Endothelial cell of umbilical vein (primary cell): Measurements from ENCODE around the gene ADAMTS14. TPM values are rescaled to one million over a fixed set of nuclear protein-coding genes. Genes with fewer than 3 reads are reported as not detected.

Experiments used
- BruUV-seq: library from RNA; stranded (reverse); fragments of 400-500 nt; replicated peaks from 2 replicates; lab custom pipeline; 2021; lab: Mats Ljungman, UMichigan
- CTCF ChIA-PET: fragments of 300-600, 350-600 bp; sonication (Branson Sonifier 250); formaldehyde crosslinking; loops from one replicate; lab custom pipeline; 2021; ENCODE audit warnings: antibody characterized with exemption, inconsistent platforms; lab: Charles Lee
- POLR2A ChIA-PET: fragments of 300-600, 350-600 bp; sonication (Branson Sonifier 250); formaldehyde crosslinking; loops from one replicate; lab custom pipeline; 2021; ENCODE audit warnings: antibody characterized with exemption, inconsistent platforms; lab: Charles Lee
- DNase-seq: peaks from one replicate; pipeline ENCODE4 v3.0.0-alpha.2; 2011; ENCODE audit warnings: low read depth, low spot score
- FAIRE-seq: peaks from 2 replicates; lab custom pipeline; 2011; peaks lifted over from hg19 to GRCh38; lab: Jason Lieb, UNC
- H2AFZ ChIP-seq: 2 replicates; pipeline ENCODE4 v1.6.0; 2012; ENCODE audit warnings: low read depth, low read length, control low read depth, inconsistent platforms
- H3K27ac ChIP-seq: 2 replicates; pipeline ENCODE4 v1.5.1; 2011; ENCODE audit warnings: low read depth, mild to moderate bottlenecking, control low read depth, low read length, moderate library complexity; ENCODE audit not compliant: insufficient read depth
- H3K27me3 ChIP-seq, 2 experiments: 2 replicates each; pipeline versions ENCODE4 v1.6.0 to v1.6.1; 2011; ENCODE audit warnings: low read length in 2 of 2, mixed read lengths in 1 of 2; ENCODE audit not compliant: control insufficient read depth in 2 of 2, insufficient read depth in 2 of 2
- H3K36me3 ChIP-seq, 2 experiments: 2 replicates in 1 of 2; 3 replicates in 1 of 2; pipeline ENCODE4 v1.5.1; 2011; ENCODE audit warnings: low read length in 2 of 2, mild to moderate bottlenecking in 1 of 2, moderate library complexity in 1 of 2; ENCODE audit not compliant: control insufficient read depth in 2 of 2, insufficient read depth in 2 of 2; ENCODE audit errors: extremely low read depth in 1 of 2
- H3K4me1 ChIP-seq: 3 replicates; pipeline ENCODE4 v1.5.1; 2011; ENCODE audit warnings: mild to moderate bottlenecking, low read length; ENCODE audit not compliant: control insufficient read depth, insufficient read depth; ENCODE audit errors: extremely low read depth
- H3K4me2 ChIP-seq: 2 replicates; pipeline ENCODE4 v1.6.1; 2011; ENCODE audit warnings: low read length, control low read depth, mixed read lengths; ENCODE audit not compliant: insufficient read depth
- H3K4me3 ChIP-seq, 3 experiments: fragments of 200-600 bp in 1 of 3; sonication (generic), shearing (Covaris generic) in 1 of 3; replicated peaks in 1 of 3; 2 replicates each; pipeline ENCODE4 v1.5.1; 2011 to 2016; ENCODE audit warnings: control low read depth in 3 of 3, low read length in 3 of 3, mild to moderate bottlenecking in 2 of 3, inconsistent platforms in 1 of 3, low read depth in 1 of 3, moderate library complexity in 1 of 3; ENCODE audit not compliant: insufficient read depth in 1 of 3
- H3K79me2 ChIP-seq: 2 replicates; pipeline ENCODE4 v1.6.0; 2012; ENCODE audit warnings: low read length, inconsistent platforms; ENCODE audit not compliant: control insufficient read depth, insufficient read depth
- H3K9ac ChIP-seq: replicated peaks from 2 replicates; pipeline ENCODE3; 2011; ENCODE audit warnings: low read length, control low read depth; ENCODE audit not compliant: insufficient read depth; ENCODE audit errors: extremely low read depth
- H3K9me1 ChIP-seq: replicated peaks from 3 replicates; pipeline ENCODE4 v1.6.0; 2011; ENCODE audit warnings: mild to moderate bottlenecking, low read length; ENCODE audit not compliant: control insufficient read depth, insufficient read depth; ENCODE audit errors: extremely low read depth
- H3K9me3 ChIP-seq: replicated peaks from 2 replicates; pipeline ENCODE4 v1.5.1; 2012; ENCODE audit warnings: low read length, inconsistent platforms; ENCODE audit not compliant: control insufficient read depth, insufficient read depth
- H4K20me1 ChIP-seq: replicated peaks from 2 replicates; pipeline ENCODE3; 2011; ENCODE audit warnings: mild to moderate bottlenecking, low read length; ENCODE audit not compliant: control insufficient read depth, insufficient read depth; ENCODE audit errors: extremely low read depth
- CTCF ChIP-seq, 2 donors: IDR thresholded peaks; 1 replicate in 1 of 2; 2 replicates in 1 of 2; pipeline ENCODE4 v1.5.1; 2011; ENCODE audit warnings: low read length in 2 of 2, mild to moderate bottlenecking in 2 of 2, moderate library complexity in 2 of 2, control low read depth in 1 of 2, inconsistent platforms in 1 of 2, low read depth in 1 of 2; ENCODE audit not compliant: insufficient read depth in 1 of 2; ENCODE audit errors: extremely low read depth in 1 of 2
- EZH2 ChIP-seq: IDR thresholded peaks from 2 replicates; pipeline ENCODE4 v1.6.1; 2012; ENCODE audit warnings: borderline replicate concordance, low read depth, mild to moderate bottlenecking, moderate library complexity, low read length, inconsistent platforms; ENCODE audit not compliant: severe bottlenecking
- FOS ChIP-seq: IDR thresholded peaks from 2 replicates; pipeline ENCODE4 v1.6.1; 2011; ENCODE audit warnings: mild to moderate bottlenecking, low read length, moderate library complexity, borderline replicate concordance; ENCODE audit not compliant: insufficient read depth
- GATA2 ChIP-seq: IDR thresholded peaks from 2 replicates; pipeline ENCODE4 v1.7.0; 2011; ENCODE audit warnings: low read depth, mild to moderate bottlenecking, moderate library complexity, mixed read lengths, low read length; ENCODE audit not compliant: insufficient read length, insufficient read depth
- JUN ChIP-seq: IDR thresholded peaks from 2 replicates; pipeline ENCODE4 v1.6.1; 2011; ENCODE audit warnings: borderline replicate concordance, low read depth; ENCODE audit not compliant: insufficient read length, insufficient read depth
- MAX ChIP-seq: IDR thresholded peaks from 2 replicates; pipeline ENCODE4 v1.6.1; 2011; ENCODE audit not compliant: insufficient read depth, insufficient read length
- MYC ChIP-seq: IDR thresholded peaks from one replicate; pipeline ENCODE4 v1.6.1; 2011; ENCODE audit warnings: mild to moderate bottlenecking, low read depth, low read length
- POLR2A ChIP-seq: IDR thresholded peaks from 2 replicates; pipeline ENCODE4 v1.6.1; 2012; ENCODE audit warnings: low read depth, mild to moderate bottlenecking, control low read depth, low read length
- POLR2AphosphoS5 ChIP-seq: IDR thresholded peaks from 2 replicates; pipeline ENCODE4 v1.6.1; 2012; ENCODE audit warnings: low read depth, mild to moderate bottlenecking, control low read depth, low read length, moderate library complexity; ENCODE audit not compliant: insufficient read depth
- dilution Hi-C: fragments of 300-500 bp; cut with MboI; formaldehyde crosslinking; loops from one replicate; pipeline ENCODE4 v1.15.0; 2019; ENCODE audit warnings: low sequenced_read_pairs; ENCODE audit not compliant: extremely low pct_ligation_motif_present
- intact Hi-C: fragments of 100-400 bp; cut with micrococcal nuclease; formaldehyde crosslinking; loops from one replicate; pipeline ENCODE4 v1.10.0; 2022
- polyA plus RNA-seq, 4 experiments: library from polyadenylated mRNA; depleted of rRNA in 3 of 4; stranded (reverse) in 3 of 4; unstranded in 1 of 4; fragments of >200 nt; gene quantifications; 2 replicates each; pipeline versions ENCODE4 v1.2.1 to v1.2.3, GENCODE V29; 2011 to 2012; ENCODE audit warnings: missing spikeins in 1 of 4
- total RNA-seq: library from RNA; stranded (reverse); gene quantifications from 2 replicates; pipeline ENCODE4 v1.2.3, GENCODE V29; 2021

The ADAMTS14 gene
- total and polyA plus RNA-seq, 2 donors (not counting 3 experiments of a cell fraction or from before 2014, with no cell fraction given), result not detected

DNA sequence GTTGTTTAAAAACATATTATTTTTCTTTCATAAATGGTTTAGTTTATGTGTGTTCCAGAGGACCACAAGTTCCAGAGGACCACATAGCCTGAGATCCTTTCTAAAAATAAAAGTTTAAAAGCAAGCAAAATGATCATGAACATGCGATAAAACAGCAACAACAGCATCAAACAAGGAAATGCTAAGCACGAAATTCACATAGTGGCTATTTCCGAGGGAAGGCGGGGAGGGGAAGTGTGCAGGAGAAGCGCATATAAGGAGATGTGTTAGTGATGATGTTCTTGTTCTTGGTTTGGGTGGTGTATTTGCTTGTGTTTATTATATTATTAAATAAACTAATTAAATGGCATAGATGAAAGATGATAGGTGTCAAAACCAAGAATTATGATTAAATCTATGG, 111.7 kb downstream of the ADAMTS14 start:
- intact Hi-C loops, result no loop called here
- DNase-seq (no peak), FAIRE-seq (no peak)
- Histone ChIP-seq H3K9ac (no peak overlapping the region), H3K27me3 (peaks cover 12 to 30% of the 10 kb centered on the region in 2 experiments), H3K9me3 (no peaks in the 10 kb centered on the region), H3K79me2 (no peaks in the 10 kb centered on the region), H4K20me1 (no peaks in the 10 kb centered on the region), H3K36me3 (no peaks in the 10 kb centered on the region), H2AFZ (no peak overlapping the region), H3K4me2 (no peak overlapping the region), H3K4me3 (no peak overlapping the region), H3K4me1 (no peaks in the 10 kb centered on the region), H3K9me1 (no peaks in the 10 kb centered on the region), H3K27ac (no peak overlapping the region)
- no peak for TF ChIP-seq MAX
- TF ChIP-seq JUN, result no peak
- no peak for TF ChIP-seq POLR2A
- TF ChIP-seq MYC, result no peak
- no peak for TF ChIP-seq POLR2AphosphoS5
- no peak for TF ChIP-seq GATA2
- no peak for TF ChIP-seq CTCF (IDR thresholded peaks at IDR 0.05; ENCODE audit: extremely low read depth in 1 of 2, insufficient read depth in 1 of 2, low read depth in 1 of 2, low read length in 2 of 2)
- no peak for TF ChIP-seq EZH2
- TF ChIP-seq FOS, result no peak
- CTCF ChIA-PET, result no interaction called here
- no TSS peak for BruUV-seq
- POLR2A ChIA-PET, result no interaction called here
- dilution Hi-C loops, result no loop called here
